Vagina (tissue), 2 donors: ENCODE results near the gene LYPD4. TPM values are rescaled to one million over a fixed set of nuclear protein-coding genes. Genes with fewer than 3 reads are reported as not detected.

Experiments
- DNase-seq, 2 donors: peaks; one replicate each; pipeline ENCODE4 v3.0.0-alpha.2; 2017; ENCODE audit errors: extremely low spot score in 2 of 2
- H3K27ac ChIP-seq: fragments of 200-600 bp; sonication (generic); one replicate; pipeline ENCODE4 v1.5.1; 2019
- H3K27me3 ChIP-seq: fragments of 200-600 bp; sonication (generic); one replicate; pipeline ENCODE4 v1.5.1; 2019
- H3K36me3 ChIP-seq, 2 donors: fragments of 200-600 bp; sonication (generic); one replicate each; pipeline ENCODE4 v1.5.1; 2017 to 2019
- H3K4me1 ChIP-seq: fragments of 200-600 bp; sonication (generic); one replicate; pipeline ENCODE4 v1.5.1; 2019
- H3K4me3 ChIP-seq, 2 donors: fragments of 200-600 bp; sonication (generic); 1 replicate in 1 of 2; 2 replicates in 1 of 2; pipeline ENCODE4 v1.5.1; 2016 to 2019
- H3K9me3 ChIP-seq: fragments of 200-600 bp; sonication (generic); one replicate; pipeline ENCODE4 v1.5.1; 2019
- CTCF ChIP-seq, 3 experiments: fragments of 450-650 bp in 2 of 3; fragments of 200-600 bp in 1 of 3; sonication (generic) in 1 of 3; IDR thresholded peaks; one replicate each; pipeline ENCODE4 v1.5.1; 2017 to 2019; ENCODE audit warnings: antibody characterized with exemption in 3 of 3, mild to moderate bottlenecking in 2 of 3, moderate library complexity in 2 of 3
- POLR2A ChIP-seq, 2 donors: fragments of 450-650 bp; IDR thresholded peaks; one replicate each; pipeline ENCODE4 v1.6.1; 2017; ENCODE audit warnings: antibody characterized with exemption in 2 of 2, mild to moderate bottlenecking in 2 of 2, moderate library complexity in 2 of 2
- POLR2AphosphoS5 ChIP-seq, 2 donors: sonication (generic); formaldehyde crosslinking; IDR thresholded peaks; one replicate each; pipeline ENCODE4 v1.9.0; 2017; ENCODE audit warnings: antibody characterized with exemption in 2 of 2, mild to moderate bottlenecking in 2 of 2, low read depth in 1 of 2; ENCODE audit not compliant: insufficient read depth in 1 of 2
- intact Hi-C: fragments of 100-400 bp; cut with DNase I; formaldehyde crosslinking; loops from one replicate; pipeline ENCODE4 v1.15.1; 2023
- total RNA-seq: library from RNA; depleted of rRNA; stranded (reverse); fragments of >200 nt; gene quantifications from one replicate; pipeline ENCODE4 v1.2.3, GENCODE V29; 2016

The LYPD4 gene
- total RNA-seq, 1 donor from 2014 or later: not detected

GRCh38 chr19:41851456-41851855, 7.0 kb upstream of the LYPD4 start:
- no peaks in the 10 kb centered on the region for H3K27me3 ChIP-seq
- H3K4me1 ChIP-seq: no peaks in the 10 kb centered on the region
- H3K36me3 ChIP-seq: no peaks in the 10 kb centered on the region
- intact Hi-C loops: no loop called here
- no peaks in the 10 kb centered on the region for H3K9me3 ChIP-seq
- no peak overlapping the region for H3K4me3 ChIP-seq
- no peak for DNase-seq
- H3K27ac ChIP-seq: no peak overlapping the region
- TF ChIP-seq POLR2A (IDR thresholded peaks at IDR 0.05): no peak
- no peak for TF ChIP-seq POLR2AphosphoS5 (IDR thresholded peaks at IDR 0.05; ENCODE audit: insufficient read depth in 1 of 2, low read depth in 1 of 2)
- no peak for TF ChIP-seq CTCF (IDR thresholded peaks at IDR 0.05)

GRCh38 chr19:41850381-41850780, 5.9 kb upstream of the LYPD4 start:
- H3K27me3 ChIP-seq: no peaks in the 10 kb centered on the region
- no peak for TF ChIP-seq POLR2A (IDR thresholded peaks at IDR 0.05)
- no peak for TF ChIP-seq CTCF (IDR thresholded peaks at IDR 0.05)
- no peak for TF ChIP-seq POLR2AphosphoS5 (IDR thresholded peaks at IDR 0.05; ENCODE audit: insufficient read depth in 1 of 2, low read depth in 1 of 2)
- DNase-seq: no peak
- H3K36me3 ChIP-seq: no peaks in the 10 kb centered on the region
- H3K4me3 ChIP-seq: no peak overlapping the region
- H3K27ac ChIP-seq: no peak overlapping the region
- no peaks in the 10 kb centered on the region for H3K4me1 ChIP-seq
- intact Hi-C loops: no loop called here
- H3K9me3 ChIP-seq: no peaks in the 10 kb centered on the region

GRCh38 chr19:41849067-41849466, 4.6 kb upstream of the LYPD4 start:
- H3K27ac ChIP-seq: no peak overlapping the region
- H3K4me1 ChIP-seq: no peaks in the 10 kb centered on the region
- DNase-seq: no peak
- H3K36me3 ChIP-seq: no peaks in the 10 kb centered on the region
- H3K9me3 ChIP-seq: no peaks in the 10 kb centered on the region
- no peaks in the 10 kb centered on the region for H3K27me3 ChIP-seq
- no peak overlapping the region for H3K4me3 ChIP-seq
- intact Hi-C loops: no loop called here
- TF ChIP-seq POLR2AphosphoS5 (IDR thresholded peaks at IDR 0.05; ENCODE audit: insufficient read depth in 1 of 2, low read depth in 1 of 2): no peak
- TF ChIP-seq POLR2A (IDR thresholded peaks at IDR 0.05): no peak
- no peak for TF ChIP-seq CTCF (IDR thresholded peaks at IDR 0.05)

- Histone ChIP-seq H3K9me3 (no peaks in the 10 kb centered on the region), H3K4me3 (no peak overlapping the region), H3K27me3 (no peaks in the 10 kb centered on the region), H3K4me1 (no peaks in the 10 kb centered on the region), H3K27ac (no peak overlapping the region), H3K36me3 (no peaks in the 10 kb centered on the region)
- intact Hi-C loops: no loop called here
- no peak for DNase-seq
- TF ChIP-seq CTCF (IDR thresholded peaks at IDR 0.05): no peak
- TF ChIP-seq POLR2A (IDR thresholded peaks at IDR 0.05): no peak
- TF ChIP-seq POLR2AphosphoS5 (IDR thresholded peaks at IDR 0.05; ENCODE audit: insufficient read depth in 1 of 2, low read depth in 1 of 2): no peak
Measured at GRCh38 chr19:41848666-41849065, 4.2 kb upstream of the LYPD4 start.

- Histone ChIP-seq H3K4me1 (no peaks in the 10 kb centered on the region), H3K4me3 (no peak overlapping the region), H3K27ac (no peak overlapping the region), H3K36me3 (no peaks in the 10 kb centered on the region), H3K27me3 (no peaks in the 10 kb centered on the region), H3K9me3 (no peaks in the 10 kb centered on the region)
- TF ChIP-seq CTCF (IDR thresholded peaks at IDR 0.05) (no peak), POLR2AphosphoS5 (IDR thresholded peaks at IDR 0.05; ENCODE audit: insufficient read depth in 1 of 2, low read depth in 1 of 2) (no peak), POLR2A (IDR thresholded peaks at IDR 0.05) (no peak)
- DNase-seq: no peak
- intact Hi-C loops: no loop called here
Measured at GRCh38 chr19:41847351-41848105, 3.0 kb upstream of the LYPD4 start.
